ENCODE results near the gene RPL9.
"Not testable (repeated sequence)": the region's sequence is repeated elsewhere in the genome, so short reads cannot be mapped to it uniquely, and the experiment has no call there.

The RPL9 gene

GRCh38 chr4:39464886-39465501 is 6.3 kb upstream of the RPL9 start:
- peak; percentile 36 for TF ChIP-seq CTCF (conservative IDR thresholded peaks at IDR 0.05; ENCODE audit: low read depth, low read length)
- peak overlapping the region; percentile 12 for H3K4me3 ChIP-seq (ENCODE audit: low read depth, low read length)
- peak; percentile 92 for DNase-seq (ENCODE audit: low read depth)

- DNase-seq (ENCODE audit: low read depth): not testable (repeated sequence)
- H3K4me3 ChIP-seq (ENCODE audit: low read depth, low read length): peak overlapping the region; percentile 77
Measured at GRCh38 chr4:39458161-39458504, 589 bp downstream of the RPL9 start.

- H3K4me3 ChIP-seq (ENCODE audit: low read depth, low read length): peak overlapping the region; percentile 77
- TF ChIP-seq CTCF (conservative IDR thresholded peaks at IDR 0.05; ENCODE audit: low read depth, low read length): no peak
- DNase-seq (ENCODE audit: low read depth): no peak
Measured at GRCh38 chr4:39456946-39457763, 1.6 kb downstream of the RPL9 start.

- no peak overlapping the region for H3K4me3 ChIP-seq (ENCODE audit: low read depth, low read length)
- no peak for TF ChIP-seq CTCF (conservative IDR thresholded peaks at IDR 0.05; ENCODE audit: low read depth, low read length)
- DNase-seq (ENCODE audit: low read depth): no peak
Measured at GRCh38 chr4:39455486-39455885, 3.2 kb downstream of the RPL9 start.

GRCh38 chr4:39453738-39454137 is 5.0 kb downstream of the RPL9 start:
- TF ChIP-seq CTCF (conservative IDR thresholded peaks at IDR 0.05; ENCODE audit: low read depth, low read length): no peak

GRCh38 chr4:39452860-39453587 is 5.7 kb downstream of the RPL9 start:
- DNase-seq (ENCODE audit: low read depth): no peak
- no peak for TF ChIP-seq CTCF (conservative IDR thresholded peaks at IDR 0.05; ENCODE audit: low read depth, low read length)

More at GRCh38 chr4:39453738-39454137, 5.0 kb downstream of the RPL9 start:
- DNase-seq (ENCODE audit: low read depth): no peak
- H3K4me3 ChIP-seq (ENCODE audit: low read depth, low read length): no peak overlapping the region

GRCh38 chr4:39452153-39452859 is 6.4 kb downstream of the RPL9 start:
- no peak overlapping the region for H3K4me3 ChIP-seq (ENCODE audit: low read depth, low read length)
- DNase-seq (ENCODE audit: low read depth): no peak
- TF ChIP-seq CTCF (conservative IDR thresholded peaks at IDR 0.05; ENCODE audit: low read depth, low read length): no peak

More at GRCh38 chr4:39452860-39453587, 5.7 kb downstream of the RPL9 start:
- H3K4me3 ChIP-seq (ENCODE audit: low read depth, low read length): no peak overlapping the region
